ENCODE measurements around the gene FAH.

GRCh38 chr15:80201256-80202015 is 48.6 kb downstream of the FAH start:
- TF ChIP-seq POLR2AphosphoS5 (IDR thresholded peaks at IDR 0.05; ENCODE audit: low read depth, low read length) = no peak
- TF ChIP-seq, protein P1, sequence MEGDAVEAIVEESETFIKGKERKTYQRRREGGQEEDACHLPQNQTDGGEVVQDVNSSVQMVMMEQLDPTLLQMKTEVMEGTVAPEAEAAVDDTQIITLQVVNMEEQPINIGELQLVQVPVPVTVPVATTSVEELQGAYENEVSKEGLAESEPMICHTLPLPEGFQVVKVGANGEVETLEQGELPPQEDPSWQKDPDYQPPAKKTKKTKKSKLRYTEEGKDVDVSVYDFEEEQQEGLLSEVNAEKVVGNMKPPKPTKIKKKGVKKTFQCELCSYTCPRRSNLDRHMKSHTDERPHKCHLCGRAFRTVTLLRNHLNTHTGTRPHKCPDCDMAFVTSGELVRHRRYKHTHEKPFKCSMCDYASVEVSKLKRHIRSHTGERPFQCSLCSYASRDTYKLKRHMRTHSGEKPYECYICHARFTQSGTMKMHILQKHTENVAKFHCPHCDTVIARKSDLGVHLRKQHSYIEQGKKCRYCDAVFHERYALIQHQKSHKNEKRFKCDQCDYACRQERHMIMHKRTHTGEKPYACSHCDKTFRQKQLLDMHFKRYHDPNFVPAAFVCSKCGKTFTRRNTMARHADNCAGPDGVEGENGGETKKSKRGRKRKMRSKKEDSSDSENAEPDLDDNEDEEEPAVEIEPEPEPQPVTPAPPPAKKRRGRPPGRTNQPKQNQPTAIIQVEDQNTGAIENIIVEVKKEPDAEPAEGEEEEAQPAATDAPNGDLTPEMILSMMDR (IDR thresholded peaks at IDR 0.05) = no peak
- TF ChIP-seq SIN3A (IDR thresholded peaks at IDR 0.05; ENCODE audit: borderline replicate concordance, insufficient read depth, low read depth, low read length) = no peak
